GM18858 (cell line): Measurements from ENCODE around the gene RDH14.

Experiments used
- ATAC-seq: cut with Tn5 transposase; IDR thresholded peaks from one replicate; pipeline ENCODE4 v1.9.1; 2021; ENCODE audit not compliant: unreplicated experiment

Gene RDH14

DNA sequence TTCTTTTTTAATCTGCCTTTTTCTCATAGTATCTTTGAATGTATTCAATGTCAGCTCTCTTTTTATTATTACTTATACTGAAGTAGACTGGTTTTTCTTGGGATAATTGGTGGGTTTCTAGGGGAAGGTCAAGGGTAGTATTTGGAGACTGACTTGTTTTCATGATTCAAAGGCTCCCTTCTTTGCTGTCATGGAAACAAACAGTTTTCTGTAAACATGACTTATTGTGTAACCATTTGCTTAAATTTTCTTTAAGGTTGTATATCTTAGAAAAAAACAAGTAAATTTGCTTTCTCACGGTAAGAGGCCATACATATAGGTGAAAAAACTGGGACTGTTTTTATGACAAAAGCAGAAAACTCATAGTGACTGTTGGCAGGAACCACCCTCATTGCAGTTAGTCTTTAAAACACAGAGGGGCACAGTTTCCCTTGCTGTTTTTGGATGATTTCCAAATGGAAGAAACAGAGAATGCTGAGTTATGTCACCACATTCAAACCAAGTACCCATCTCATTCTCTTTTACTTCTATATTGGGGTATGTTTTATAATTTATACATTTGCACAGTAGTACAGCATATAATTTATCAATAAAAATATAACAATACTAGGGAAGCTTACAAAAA is 5.8 kb upstream of the RDH14 start:
- ATAC-seq, result no peak

DNA sequence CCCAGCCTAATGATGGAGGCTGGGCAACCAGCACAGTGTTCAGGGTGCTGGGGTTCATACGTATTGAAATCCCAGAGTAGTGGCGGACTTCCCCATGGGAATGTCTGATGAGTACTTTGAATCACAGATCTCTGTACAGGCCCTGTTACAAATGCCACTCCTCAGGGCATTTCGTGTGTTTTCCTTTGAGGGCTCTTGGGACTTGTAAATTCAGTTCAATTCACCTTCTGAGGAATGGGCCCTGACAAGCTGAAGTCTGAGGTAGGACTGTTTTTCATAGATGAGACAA is 288 bp upstream of the RDH14 start:
- ATAC-seq, result peak; percentile 2

DNA sequence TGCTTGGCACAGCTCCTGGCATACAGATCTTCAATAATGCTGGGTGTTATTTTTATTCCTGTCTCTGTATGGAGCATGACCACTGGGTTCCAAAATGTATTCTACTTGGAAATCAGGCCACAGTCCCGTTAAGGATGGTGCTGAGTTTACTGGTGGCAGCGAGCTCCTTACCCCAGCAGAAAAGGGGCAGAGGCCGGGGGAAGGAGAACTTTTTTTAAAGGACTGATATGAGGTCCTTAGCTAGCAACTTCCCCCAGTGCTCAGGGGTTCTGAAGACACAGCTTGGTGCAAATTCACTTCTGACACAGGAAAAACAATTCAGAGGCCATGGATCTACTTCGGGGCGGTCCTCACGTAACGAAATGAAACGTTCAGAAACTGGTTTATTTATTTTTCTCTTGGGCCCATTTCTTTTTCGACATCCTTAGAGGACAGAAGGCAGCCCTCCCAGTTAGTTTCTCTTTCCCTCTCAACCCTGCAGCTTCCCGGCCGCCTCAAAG is 872 bp downstream of the RDH14 start:
- no peak for ATAC-seq

DNA sequence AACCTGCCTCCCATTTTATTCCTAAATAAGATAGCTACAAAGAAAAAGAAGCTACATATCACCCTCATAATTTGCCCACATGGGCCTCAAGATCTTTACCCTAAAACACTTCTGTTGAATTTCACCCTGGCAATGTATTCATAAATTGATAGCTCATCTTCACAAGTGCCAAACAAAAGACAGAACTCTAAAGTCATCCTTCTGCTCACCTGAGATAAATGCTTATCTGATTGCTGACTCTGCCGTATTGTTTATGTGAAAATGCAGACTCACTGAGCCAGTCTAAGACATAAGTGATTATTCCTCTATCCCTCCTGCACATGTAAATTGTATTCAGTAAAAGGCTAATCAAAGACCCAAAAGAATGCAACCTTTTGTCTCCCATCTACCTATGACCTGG is 2.0 kb downstream of the RDH14 start:
- ATAC-seq, result no peak

DNA sequence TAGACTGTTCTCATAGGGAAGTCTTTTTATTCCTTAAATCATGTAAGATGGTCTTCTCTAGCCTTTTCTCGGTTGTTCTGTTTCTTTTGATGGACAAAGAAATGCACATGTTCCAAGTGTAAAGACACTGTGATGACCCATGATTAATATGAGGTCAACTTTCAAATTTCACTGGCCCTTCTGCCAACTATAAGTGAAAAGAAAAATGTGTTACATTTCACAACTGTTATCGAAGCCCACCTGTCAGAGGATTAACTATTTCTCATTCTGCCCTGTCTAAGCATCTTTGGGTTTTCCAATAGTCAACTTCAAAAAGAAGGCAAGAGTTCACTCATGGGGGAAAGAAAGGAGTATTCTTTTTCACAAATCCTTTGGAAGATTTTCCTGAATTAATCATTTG is 3.3 kb downstream of the RDH14 start:
- no peak for ATAC-seq

DNA sequence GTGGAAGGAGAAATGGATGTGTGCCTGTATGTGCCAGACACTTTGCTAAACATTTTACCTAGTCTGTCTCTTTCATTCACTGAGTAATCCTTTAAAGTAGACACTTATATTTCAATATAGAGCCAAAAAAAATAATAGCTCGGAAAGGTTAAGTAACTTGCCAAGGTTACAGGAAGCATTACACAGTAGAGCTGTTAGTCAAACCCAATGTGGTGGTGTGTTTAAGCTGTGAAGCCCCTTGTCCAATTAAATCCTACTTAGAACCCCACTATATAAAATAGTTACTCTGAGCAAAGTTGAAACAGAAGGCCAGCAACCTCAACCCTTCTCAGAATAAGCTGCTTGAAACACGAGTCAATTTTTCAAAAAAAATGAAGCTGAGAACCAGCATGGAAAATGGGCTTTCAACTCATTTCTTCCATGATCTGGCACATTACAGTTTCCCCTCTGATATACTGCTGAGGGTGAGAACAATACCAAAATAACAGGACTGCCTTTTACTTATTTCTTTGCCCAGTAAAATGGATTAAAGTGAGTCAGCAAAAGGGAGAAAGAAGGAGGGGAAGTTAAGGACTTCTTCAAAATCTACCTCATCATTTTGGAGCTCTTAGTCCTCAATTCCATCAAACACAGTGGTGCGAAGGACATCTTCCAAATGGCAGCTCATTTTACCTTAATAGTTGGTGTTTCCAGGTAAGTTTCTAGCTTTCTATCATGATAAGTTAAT is 7.9 kb downstream of the RDH14 start:
- no peak for ATAC-seq

DNA sequence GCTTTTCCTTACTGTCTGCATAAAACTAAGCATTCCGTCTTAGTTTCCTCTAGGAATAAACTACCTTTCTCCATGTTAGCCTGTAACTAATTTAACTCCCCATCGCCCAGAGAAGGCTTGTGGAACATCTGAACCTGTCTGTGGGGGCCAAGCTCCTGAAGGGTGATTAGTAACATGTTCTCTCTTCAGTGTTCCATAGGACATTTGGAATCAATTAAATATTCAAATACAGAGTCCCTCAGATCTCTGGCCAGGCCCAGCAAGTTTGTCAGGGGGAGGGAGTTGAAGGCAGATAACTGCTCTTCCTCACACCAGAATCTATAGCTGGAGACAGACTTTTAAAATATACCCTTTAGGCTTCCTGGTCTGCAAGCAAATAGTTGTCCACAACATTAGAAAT is 8.8 kb downstream of the RDH14 start:
- no peak for ATAC-seq

- ATAC-seq, result no peak
Observed at GRCh38 chr2:18551169-18551568, 9.3 kb downstream of the RDH14 start.

DNA sequence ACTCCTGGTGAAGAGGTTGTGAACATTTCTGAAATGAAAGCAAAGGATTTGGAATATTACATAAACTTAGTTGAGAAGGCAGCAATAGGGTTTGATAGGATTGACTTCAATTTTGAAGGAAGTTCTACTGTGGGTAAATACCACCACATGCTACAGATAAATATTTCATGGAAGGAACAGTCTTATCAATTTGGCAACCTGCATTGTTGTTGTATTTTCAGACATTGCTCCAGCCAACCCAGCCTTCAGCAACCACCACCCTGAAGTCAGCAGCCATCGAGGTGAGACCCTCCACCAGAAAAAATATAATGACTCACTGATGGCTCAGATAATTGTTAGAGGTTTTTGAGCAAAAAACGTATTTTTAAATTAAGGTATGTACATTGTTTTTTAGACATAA is 10.0 kb downstream of the RDH14 start:
- no peak for ATAC-seq

DNA sequence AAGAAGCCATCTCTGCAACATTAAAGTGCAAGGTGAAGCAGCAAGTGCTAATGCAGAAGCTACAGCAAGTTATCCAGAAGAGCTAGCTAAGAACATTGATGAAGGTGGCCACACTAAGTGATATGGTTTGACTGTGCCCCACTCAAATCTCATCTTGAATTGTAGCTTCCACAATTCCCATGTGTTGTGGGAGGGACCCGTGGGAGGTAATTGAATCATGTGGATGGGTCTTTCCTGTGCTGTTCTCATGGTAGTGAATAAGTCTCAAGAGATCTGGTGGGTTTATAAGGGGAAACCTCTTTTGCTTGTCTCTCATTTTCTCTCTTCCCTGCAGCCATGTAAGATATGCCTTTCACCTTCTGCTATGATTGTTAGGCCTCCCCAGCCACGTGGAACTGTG is 11.4 kb downstream of the RDH14 start:
- ATAC-seq, result no peak

GRCh38 chr2:18548621-18549020 is 11.8 kb downstream of the RDH14 start:
- no peak for ATAC-seq

GRCh38 chr2:18546567-18546966 is 13.9 kb downstream of the RDH14 start:
- ATAC-seq, result no peak

DNA sequence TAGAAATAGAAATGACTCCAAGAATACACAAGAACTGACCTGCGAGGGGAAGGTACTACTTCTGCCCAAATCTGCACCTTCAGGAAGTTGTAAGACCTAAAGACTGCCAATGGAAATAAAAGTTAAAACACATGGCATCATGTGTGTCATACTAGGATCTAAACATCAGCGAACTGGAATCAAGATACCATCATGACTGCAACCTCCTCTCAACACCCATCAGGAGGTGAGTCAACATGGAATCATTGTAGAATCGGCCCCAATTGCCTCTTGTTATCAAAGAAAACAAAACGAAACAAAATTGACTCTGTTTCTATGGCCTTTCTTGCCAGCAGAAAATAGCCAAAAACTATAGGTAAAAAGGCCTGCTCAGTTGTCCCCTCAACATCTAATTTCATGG is 15.1 kb downstream of the RDH14 start:
- ATAC-seq, result no peak

- no peak for ATAC-seq
Observed at GRCh38 chr2:18544171-18544570, 16.3 kb downstream of the RDH14 start.

GRCh38 chr2:18540872-18541271 is 19.6 kb downstream of the RDH14 start:
- peak; percentile 62 for ATAC-seq

DNA sequence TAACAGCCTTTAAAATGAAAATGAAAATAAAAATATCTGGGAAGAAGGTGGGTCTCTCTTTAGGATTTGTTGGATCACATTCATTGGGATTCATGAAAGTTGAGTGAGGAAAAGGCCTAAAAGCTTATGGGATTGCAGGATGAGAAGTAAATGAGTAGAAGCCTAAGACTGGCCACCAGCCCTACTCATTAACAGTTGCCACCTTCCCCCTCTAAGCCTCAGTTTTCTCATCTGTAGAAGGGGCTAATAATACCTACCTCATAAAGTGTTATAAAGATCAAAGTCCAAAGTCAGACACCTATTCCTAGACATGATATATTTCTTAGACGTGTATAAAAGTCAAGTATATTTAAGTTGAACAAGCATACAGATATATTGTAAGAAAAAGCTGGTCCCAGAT is 23.8 kb downstream of the RDH14 start:
- no peak for ATAC-seq

GRCh38 chr2:18536100-18536499 is 24.4 kb downstream of the RDH14 start:
- ATAC-seq, result no peak

- ATAC-seq, result no peak
Observed at GRCh38 chr2:18531194-18531593, 29.3 kb downstream of the RDH14 start.

- ATAC-seq, result no peak
Observed at GRCh38 chr2:18527822-18528221, 32.6 kb downstream of the RDH14 start.

DNA sequence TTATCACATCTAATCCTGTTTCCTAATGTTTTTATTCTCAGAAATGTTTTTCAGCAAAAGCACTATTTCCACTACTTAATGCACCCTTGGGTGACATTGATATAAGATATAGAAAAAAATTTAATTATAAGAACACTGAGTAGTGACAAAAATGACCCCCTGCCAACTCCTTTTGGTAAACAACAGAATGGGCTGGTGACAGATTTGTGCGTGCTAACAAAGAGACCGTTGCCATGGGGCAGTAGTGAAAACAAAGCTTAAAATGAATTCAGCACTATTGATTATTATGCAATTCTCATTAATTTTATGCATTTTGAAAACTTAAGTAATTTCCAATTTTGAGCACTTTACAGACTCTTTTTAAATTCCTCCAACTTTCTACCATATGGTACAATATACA is 33.1 kb downstream of the RDH14 start:
- ATAC-seq, result no peak

- ATAC-seq, result no peak
Observed at GRCh38 chr2:18526429-18526828, 34.0 kb downstream of the RDH14 start.

GRCh38 chr2:18525852-18526251 is 34.6 kb downstream of the RDH14 start:
- ATAC-seq, result no peak

GRCh38 chr2:18525236-18525635 is 35.2 kb downstream of the RDH14 start:
- no peak for ATAC-seq
